Ovary (tissue), 3 donors: ENCODE measurements around the gene ADH4.

Source experiments
- CTCF ChIP-seq, 3 donors: fragments of 450-650 bp in 2 of 3; fragments of 200-600 bp in 1 of 3; IDR thresholded peaks; one replicate each; pipeline versions ENCODE4 v1.5.1 to v1.8.0; 2016 to 2022; ENCODE audit warnings: antibody characterized with exemption in 3 of 3, mild to moderate bottlenecking in 1 of 3
- EP300 ChIP-seq: sonication (generic); formaldehyde crosslinking; IDR thresholded peaks from one replicate; pipeline ENCODE4 v1.6.1; 2017; ENCODE audit warnings: antibody characterized with exemption
- POLR2A ChIP-seq: fragments of 450-650 bp; IDR thresholded peaks from one replicate; pipeline ENCODE4 v1.6.1; 2017; ENCODE audit warnings: antibody characterized with exemption, mild to moderate bottlenecking, moderate library complexity
- donor health status: DM: no; HTN: no; CAD: no.

- TF ChIP-seq CTCF (IDR thresholded peaks at IDR 0.05) (no peak), POLR2A (no peak), EP300 (no peak)
Measured at GRCh38 chr4:99180382-99181070, 36.4 kb upstream of the ADH4 start.
